Esophagus muscularis mucosa (tissue), 3 donors: Measurements from ENCODE around the gene TP53I13.

Experiments used
- POLR2A ChIP-seq: fragments of 450-650 bp; IDR thresholded peaks from one replicate; pipeline ENCODE4 v1.6.1; 2017; ENCODE audit warnings: antibody characterized with exemption, moderate library complexity, mild to moderate bottlenecking, low read depth
- POLR2AphosphoS5 ChIP-seq, 2 donors: sonication (generic); formaldehyde crosslinking; IDR thresholded peaks; one replicate each; pipeline ENCODE4 v1.6.1; 2017; ENCODE audit warnings: antibody characterized with exemption in 2 of 2
- TF ChIP-seq, protein P1 (sequence below), 3 experiments: fragments of 200-600 bp in 2 of 3; fragments of 450-650 bp in 1 of 3; sonication (generic) in 2 of 3; IDR thresholded peaks; one replicate each; pipeline ENCODE4 v1.5.1; 2017 to 2019; ENCODE audit warnings: antibody characterized with exemption in 3 of 3, mild to moderate bottlenecking in 2 of 3, moderate library complexity in 1 of 3

- TF ChIP-seq, protein P1, sequence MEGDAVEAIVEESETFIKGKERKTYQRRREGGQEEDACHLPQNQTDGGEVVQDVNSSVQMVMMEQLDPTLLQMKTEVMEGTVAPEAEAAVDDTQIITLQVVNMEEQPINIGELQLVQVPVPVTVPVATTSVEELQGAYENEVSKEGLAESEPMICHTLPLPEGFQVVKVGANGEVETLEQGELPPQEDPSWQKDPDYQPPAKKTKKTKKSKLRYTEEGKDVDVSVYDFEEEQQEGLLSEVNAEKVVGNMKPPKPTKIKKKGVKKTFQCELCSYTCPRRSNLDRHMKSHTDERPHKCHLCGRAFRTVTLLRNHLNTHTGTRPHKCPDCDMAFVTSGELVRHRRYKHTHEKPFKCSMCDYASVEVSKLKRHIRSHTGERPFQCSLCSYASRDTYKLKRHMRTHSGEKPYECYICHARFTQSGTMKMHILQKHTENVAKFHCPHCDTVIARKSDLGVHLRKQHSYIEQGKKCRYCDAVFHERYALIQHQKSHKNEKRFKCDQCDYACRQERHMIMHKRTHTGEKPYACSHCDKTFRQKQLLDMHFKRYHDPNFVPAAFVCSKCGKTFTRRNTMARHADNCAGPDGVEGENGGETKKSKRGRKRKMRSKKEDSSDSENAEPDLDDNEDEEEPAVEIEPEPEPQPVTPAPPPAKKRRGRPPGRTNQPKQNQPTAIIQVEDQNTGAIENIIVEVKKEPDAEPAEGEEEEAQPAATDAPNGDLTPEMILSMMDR (IDR thresholded peaks at IDR 0.05), result no peak
- TF ChIP-seq POLR2AphosphoS5 (IDR thresholded peaks at IDR 0.05) (no peak), POLR2A (no peak)
Measured at GRCh38 chr17:29615048-29615385, 46.5 kb downstream of the TP53I13 start.
